GM12892 (cell line): Measurements from ENCODE around the gene CERS6.

Experiments
- POLR2A ChIP-seq: IDR thresholded peaks from 2 replicates; pipeline ENCODE4 v1.6.1; 2011; ENCODE audit warnings: low read depth, low read length, control low read depth
- POLR2AphosphoS5 ChIP-seq: IDR thresholded peaks from 2 replicates; pipeline ENCODE4 v1.6.1; 2011; ENCODE audit warnings: low read depth, low read length, control low read depth
- TAF1 ChIP-seq: IDR thresholded peaks from 2 replicates; pipeline ENCODE4 v1.6.1; 2011; ENCODE audit warnings: low read depth, mild to moderate bottlenecking, control low read depth, low read length, borderline replicate concordance

DNA sequence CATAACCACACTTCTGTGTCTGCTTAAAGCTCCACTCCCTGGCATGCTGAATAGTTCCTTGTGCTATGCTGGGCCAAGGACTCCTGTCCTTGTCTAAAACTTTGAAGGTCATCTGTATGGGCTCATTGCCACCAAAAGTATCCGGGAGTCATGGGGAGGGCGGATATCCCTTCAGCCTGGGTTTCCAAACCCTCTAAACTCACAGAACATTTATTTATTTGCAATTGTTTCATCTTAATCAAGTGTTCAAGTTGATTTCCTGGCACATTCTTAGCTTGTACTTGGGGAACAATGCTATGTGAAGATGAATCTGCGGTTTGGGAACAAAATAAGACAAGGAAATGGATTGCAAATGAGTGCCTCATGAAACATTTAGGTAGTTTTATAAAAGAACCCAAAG, 348.1 kb downstream of the CERS6 start:
- no peak for TF ChIP-seq POLR2A
- no peak for TF ChIP-seq TAF1
- no peak for TF ChIP-seq POLR2AphosphoS5
